ENCODE measurements around the gene LRMDA.

GRCh38 chr10:75959209-75959608 lies 527.8 kb downstream of the LRMDA start:
- TF ChIP-seq CTCF (conservative IDR thresholded peaks at IDR 0.05; ENCODE audit: low read length) (no peak), EZH2phosphoT487 (IDR thresholded peaks at IDR 0.05; ENCODE audit: borderline replicate concordance) (no peak)

Measured in Loucy (cell line).